AG04450 (cell line): ENCODE measurements around the gene GPR160. TPM values are rescaled to one million over a fixed set of nuclear protein-coding genes. Genes with fewer than 3 reads are reported as not detected.
A peak's percentile ranks its signal among the peaks of the same experiment; 100 is the strongest.

Experiments used
- CTCF ChIA-PET: fragments of 300-600, 350-600 bp; formaldehyde crosslinking; extraction: SDS; loops from one replicate; lab custom pipeline; 2022; ENCODE audit warnings: antibody characterized with exemption, inconsistent platforms; lab: Charles Lee
- POLR2A ChIA-PET: fragments of 350-600 bp; formaldehyde crosslinking; extraction: SDS; loops from one replicate; lab custom pipeline; 2021; ENCODE audit warnings: antibody characterized with exemption, inconsistent platforms; lab: Yijun Ruan, JAX
- DNase-seq: peaks from one replicate; pipeline ENCODE4 v3.0.0-alpha.2; 2011; ENCODE audit warnings: low read depth, low spot score
- H3K27ac ChIP-seq: one replicate; pipeline ENCODE4 v1.5.1; 2012; ENCODE audit warnings: low read depth, low read length, control low read depth
- H3K27me3 ChIP-seq: one replicate; pipeline ENCODE4 v1.6.0; 2012; ENCODE audit warnings: low read length; ENCODE audit not compliant: control insufficient read depth, insufficient read depth
- H3K4me3 ChIP-seq: 2 replicates; pipeline ENCODE4 v1.5.1; 2011; ENCODE audit warnings: mild to moderate bottlenecking, low read depth, low read length, control low read depth
- H3K9me3 ChIP-seq: 2 replicates; pipeline ENCODE4 v1.5.1; 2012; ENCODE audit warnings: low read length; ENCODE audit not compliant: control insufficient read depth, insufficient read depth
- CTCF ChIP-seq: IDR thresholded peaks from 2 replicates; pipeline ENCODE4 v1.5.1; 2011; ENCODE audit warnings: low read depth, low read length, control low read depth, inconsistent platforms
- polyA plus RNA-seq: library from polyadenylated mRNA; depleted of rRNA; stranded (reverse); fragments of >200 nt; gene quantifications from 2 replicates; pipeline ENCODE4 v1.2.3, GENCODE V29; 2011

The GPR160 gene
- polyA plus RNA-seq, 1 experiment, result 0.27 TPM

GRCh38 chr3:170117134-170117533, 79.3 kb downstream of the GPR160 start:
- POLR2A ChIA-PET, result no interaction called here
- CTCF ChIA-PET, result interaction anchor here (1.0 to 1.4 kb wide), 2 partner anchors 9 to 117 kb away, joined by 4 to 5 read pairs; no protein-coding TSS in a partner anchor

GRCh38 chr3:170128259-170128976, 90.6 kb downstream of the GPR160 start:
- no peaks in the 10 kb centered on the region for H3K27me3 ChIP-seq
- ChIA-PET CTCF (interaction anchor here (0.7 kb wide), 1 partner anchor 61 kb away, joined by 4 read pairs; no protein-coding TSS in a partner anchor), POLR2A (no interaction called here)
- H3K9me3 ChIP-seq, result no peaks in the 10 kb centered on the region
- DNase-seq, result no peak
- no peak overlapping the region for H3K27ac ChIP-seq
- TF ChIP-seq CTCF, result no peak
- H3K4me3 ChIP-seq, result no peak overlapping the region

More at GRCh38 chr3:170117134-170117533, 79.3 kb downstream of the GPR160 start:
- no peaks in the 10 kb centered on the region for H3K27me3 ChIP-seq
- TF ChIP-seq CTCF, result peak; percentile 46
- no peak for DNase-seq
- no peaks in the 10 kb centered on the region for H3K9me3 ChIP-seq
- no peak overlapping the region for H3K4me3 ChIP-seq
- H3K27ac ChIP-seq, result no peak overlapping the region

- ChIA-PET POLR2A (no interaction called here), CTCF (interaction anchor here (0.7 to 0.8 kb wide), 2 partner anchors 14 to 60 kb away, joined by 3 to 4 read pairs; no protein-coding TSS in a partner anchor)
Measured at GRCh38 chr3:170128977-170129431, 91.2 kb downstream of the GPR160 start.

GRCh38 chr3:170130532-170130931, 92.7 kb downstream of the GPR160 start:
- H3K9me3 ChIP-seq, result no peaks in the 10 kb centered on the region
- ChIA-PET CTCF (no interaction called here), POLR2A (no interaction called here)
- H3K4me3 ChIP-seq, result no peak overlapping the region
- no peaks in the 10 kb centered on the region for H3K27me3 ChIP-seq
- DNase-seq, result no peak
- no peak for TF ChIP-seq CTCF
- H3K27ac ChIP-seq, result no peak overlapping the region

More at GRCh38 chr3:170128977-170129431, 91.2 kb downstream of the GPR160 start:
- Histone ChIP-seq H3K27ac (no peak overlapping the region), H3K4me3 (no peak overlapping the region), H3K27me3 (no peaks in the 10 kb centered on the region), H3K9me3 (no peaks in the 10 kb centered on the region)
- no peak for TF ChIP-seq CTCF
- no peak for DNase-seq

GRCh38 chr3:170132335-170132734, 94.5 kb downstream of the GPR160 start:
- H3K27ac ChIP-seq, result no peak overlapping the region
- no peaks in the 10 kb centered on the region for H3K9me3 ChIP-seq
- H3K27me3 ChIP-seq, result no peaks in the 10 kb centered on the region
- POLR2A ChIA-PET, result no interaction called here
- CTCF ChIA-PET, result no interaction called here
- H3K4me3 ChIP-seq, result no peak overlapping the region
- no peak for DNase-seq
- no peak for TF ChIP-seq CTCF
